Left colon (tissue), 2 donors: ENCODE results near the gene GZMB. TPM values are rescaled to one million over a fixed set of nuclear protein-coding genes. Genes with fewer than 3 reads are reported as not detected.
"Not testable (repeated sequence)": the region's sequence is repeated elsewhere in the genome, so short reads cannot be mapped to it uniquely, and the experiment has no call there.

Source experiments
- ATAC-seq: fragments of 200-7000 bp; cut with Tn5 transposase; one replicate; pipeline ENCODE4 v1.9.1; 2020; ENCODE audit warnings: mild to moderate bottlenecking, moderate library complexity
- DNase-seq, 2 donors: peaks; one replicate each; pipeline ENCODE4 v3.0.0-alpha.2; 2020
- intact Hi-C, 2 donors: fragments of 100-400 bp; cut with DNase I in 1 of 2; cut with micrococcal nuclease in 1 of 2; formaldehyde crosslinking; loops; one replicate each; pipeline versions ENCODE4 v1.11.2 to v1.14.0; 2022; cut with DNase I, micrococcal nuclease
- long read RNA-seq: library from polyadenylated mRNA; unstranded; transcript quantifications from one replicate; pipeline ENCODE4 v2.0.0, GENCODE V29; 2021
- total RNA-seq, 2 donors: library from RNA; stranded (reverse); fragmentation: NEBNext Ultra II Directional; extraction: Animal tissue kit (Norgen Biotek cat#: 25700); gene quantifications; one replicate each; pipeline ENCODE4 v1.2.1, GENCODE V29; 2021
- donor health status: DM: no; HTN: no; CAD: no.
- donor health status: DM: yes; HTN: yes; CAD: no.

The GZMB gene, protein sequence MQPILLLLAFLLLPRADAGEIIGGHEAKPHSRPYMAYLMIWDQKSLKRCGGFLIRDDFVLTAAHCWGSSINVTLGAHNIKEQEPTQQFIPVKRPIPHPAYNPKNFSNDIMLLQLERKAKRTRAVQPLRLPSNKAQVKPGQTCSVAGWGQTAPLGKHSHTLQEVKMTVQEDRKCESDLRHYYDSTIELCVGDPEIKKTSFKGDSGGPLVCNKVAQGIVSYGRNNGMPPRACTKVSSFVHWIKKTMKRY
- total RNA-seq: 1 to 10 TPM; 1.3 to 4.2 TPM
- long read RNA-seq, partial matches to known transcripts: 0 of 3 reads
- long read RNA-seq, other reads (novel, unspliced or antisense): 0 of 3 reads

GRCh38 chr14:24634158-24634557 is at the start of gene GZMB:
GZMB (minus strand) TSS chr14:24634190; CDS start chr14:24634160, 30 bp downstream.
- DNase-seq (no peak), ATAC-seq (peak; percentile 40)
- intact Hi-C loops: no loop called here

GRCh38 chr14:24681056-24681455 is 47.1 kb upstream of the GZMB start:
- DNase-seq: no peak
- intact Hi-C loops: no loop called here
- no peak for ATAC-seq

DNA sequence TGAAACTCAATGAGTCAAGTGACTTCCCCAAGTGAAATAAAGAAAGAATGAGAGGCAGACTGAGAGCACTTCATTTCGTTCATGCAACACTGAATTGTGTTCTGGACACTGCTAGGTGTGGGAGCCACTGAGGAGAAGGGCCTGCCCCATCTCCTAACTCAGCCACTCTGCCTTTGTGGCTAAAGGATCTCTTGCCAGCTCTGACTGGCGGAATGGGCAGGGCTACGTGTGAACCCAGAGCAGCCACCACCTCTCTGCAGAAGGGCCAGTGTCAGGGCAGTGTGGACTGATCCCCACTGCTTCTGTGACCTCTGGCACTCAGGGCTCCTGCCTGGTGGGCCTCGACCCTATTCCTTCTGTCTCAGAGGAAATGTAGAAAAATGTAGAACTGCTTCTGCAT is 46.5 kb upstream of the GZMB start:
- DNase-seq (no peak), ATAC-seq (no peak)
- intact Hi-C loops: no loop called here

GRCh38 chr14:24679248-24679961 is 45.4 kb upstream of the GZMB start:
- DNase-seq (no peak), ATAC-seq (no peak)
- intact Hi-C loops: no loop called here

- peak; percentile 68 to 73 for DNase-seq
- peak; percentile 94 for ATAC-seq
- intact Hi-C loops: no loop called here
Measured at GRCh38 chr14:24678801-24679247, 44.8 kb upstream of the GZMB start.

- DNase-seq: no peak
- ATAC-seq: no peak
- intact Hi-C loops: no loop called here
Measured at GRCh38 chr14:24677956-24678355, 44.0 kb upstream of the GZMB start.

DNA sequence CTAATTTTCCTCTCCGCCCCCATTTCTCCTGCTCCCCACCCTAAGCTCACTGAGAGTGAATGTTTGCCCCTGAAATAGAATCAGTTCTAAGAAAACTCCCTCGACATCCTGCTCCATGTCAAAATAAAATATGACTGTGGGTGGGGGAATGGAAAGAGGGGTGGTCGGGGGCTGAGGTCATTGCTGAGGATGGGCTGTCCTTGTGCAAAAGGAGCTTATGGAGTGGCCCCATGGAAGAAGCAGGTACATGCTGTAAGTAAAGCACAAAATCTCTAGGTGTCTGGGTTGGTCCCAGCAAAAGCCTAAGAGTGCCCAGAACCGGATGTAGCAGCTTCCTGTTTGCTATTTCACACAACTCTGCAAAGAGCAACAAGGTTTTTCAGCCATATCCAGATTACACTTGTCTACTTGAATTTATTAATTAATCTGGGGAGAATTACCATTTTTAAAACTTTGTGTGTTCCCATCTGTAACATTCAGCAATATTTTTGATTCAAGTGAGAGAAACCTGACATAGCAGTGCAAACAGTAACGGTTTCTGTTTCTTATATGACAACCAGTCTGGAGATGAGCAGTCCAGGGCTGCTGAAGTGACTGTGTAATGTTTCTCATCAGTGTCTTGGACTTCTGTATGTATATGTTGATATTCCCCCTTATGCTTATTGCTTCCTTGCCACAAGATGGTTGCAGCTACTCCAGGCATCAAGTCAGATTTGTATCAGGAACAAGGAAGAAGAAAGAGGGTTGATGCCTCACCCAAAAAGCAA is 40.4 kb upstream of the GZMB start:
- DNase-seq: peak in 1 of 2 donors; percentile 19
- ATAC-seq: no peak
- intact Hi-C loops: no loop called here

GRCh38 chr14:24673534-24674203 is 39.7 kb upstream of the GZMB start:
- ATAC-seq (no peak), DNase-seq (no peak)
- intact Hi-C loops: no loop called here

GRCh38 chr14:24673059-24673458 is 39.1 kb upstream of the GZMB start:
- intact Hi-C loops: no loop called here
- DNase-seq: no peak
- no peak for ATAC-seq

GRCh38 chr14:24670594-24670993 is 36.6 kb upstream of the GZMB start:
- intact Hi-C loops: no loop called here
- ATAC-seq (no peak), DNase-seq (no peak)

DNA sequence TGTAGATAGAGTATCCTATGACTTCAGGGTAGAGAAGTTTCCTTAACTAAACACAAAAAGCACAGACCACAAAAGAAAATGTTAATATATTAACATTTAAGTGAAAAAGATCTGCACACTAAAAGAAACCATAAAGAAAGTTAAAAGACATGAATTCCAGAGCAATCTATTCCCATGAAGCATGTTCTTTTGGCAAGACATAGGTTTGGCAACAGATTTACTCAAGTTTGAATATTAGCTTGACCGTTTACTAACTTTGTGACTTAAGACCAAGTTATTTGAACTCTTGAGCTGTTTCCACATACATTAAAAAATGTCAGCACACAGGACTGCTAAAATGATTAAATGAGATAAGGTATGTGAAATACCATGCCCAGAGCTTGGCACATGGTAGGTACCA is 35.7 kb upstream of the GZMB start:
- intact Hi-C loops: no loop called here
- ATAC-seq (no peak), DNase-seq (no peak)

GRCh38 chr14:24665440-24665991 is 31.5 kb upstream of the GZMB start:
- DNase-seq: no peak
- intact Hi-C loops: no loop called here
- ATAC-seq: no peak

- ATAC-seq (no peak), DNase-seq (no peak)
- intact Hi-C loops: no loop called here
Measured at GRCh38 chr14:24664366-24664765, 30.4 kb upstream of the GZMB start.

- no peak for ATAC-seq
- intact Hi-C loops: no loop called here
- DNase-seq: no peak
Measured at GRCh38 chr14:24662753-24663152, 28.8 kb upstream of the GZMB start.

DNA sequence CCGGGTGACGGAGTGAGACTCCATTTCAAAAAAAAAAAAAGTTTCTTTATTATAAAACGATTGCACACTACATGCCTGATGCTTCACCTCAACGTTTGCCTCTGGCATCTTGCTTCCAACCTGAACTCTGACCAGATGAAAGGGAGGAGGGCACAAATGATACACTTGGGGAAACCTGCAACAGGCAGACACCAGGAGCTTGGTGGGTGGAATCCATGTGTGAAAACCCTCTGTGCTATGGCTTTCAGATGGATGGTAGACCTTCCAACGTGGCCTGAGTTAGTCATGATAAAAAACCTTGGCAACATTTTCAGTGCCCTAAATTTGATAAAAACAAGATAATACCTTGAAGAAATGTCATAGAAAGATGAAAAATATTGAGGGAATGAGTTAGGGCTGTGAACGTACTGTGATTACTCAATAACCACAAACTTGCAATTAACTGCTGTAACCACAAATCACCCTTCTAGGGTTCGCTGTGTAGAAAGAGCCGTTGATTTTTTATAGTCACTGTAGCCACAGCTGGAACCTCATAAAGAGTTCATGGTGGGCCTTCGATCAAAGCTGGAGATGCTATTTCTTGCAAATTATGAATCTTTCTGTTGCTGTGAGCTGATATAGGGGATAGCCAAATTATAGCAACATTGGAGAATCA is 26.1 kb upstream of the GZMB start:
- DNase-seq (no peak), ATAC-seq (no peak)
- intact Hi-C loops: no loop called here

DNA sequence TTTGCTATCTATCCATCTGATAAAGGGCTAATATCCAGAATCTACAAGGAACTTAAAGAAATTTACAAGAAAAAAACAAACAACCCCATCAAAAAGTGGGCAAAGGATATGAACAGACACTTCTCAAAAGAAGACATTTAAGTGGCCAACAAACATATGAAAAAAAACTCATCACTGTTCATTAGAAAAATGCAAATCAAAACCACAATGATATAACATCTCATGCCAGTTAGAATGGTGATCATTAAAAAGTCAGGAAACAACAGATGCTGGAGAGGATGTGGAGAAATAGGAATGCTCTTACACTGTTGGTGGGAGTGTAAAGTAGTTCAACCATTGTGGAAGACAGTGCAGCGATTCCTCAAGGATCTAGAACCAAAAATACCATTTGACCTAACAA is 14.4 kb upstream of the GZMB start:
- intact Hi-C loops, DNase-seq, ATAC-seq: not testable (repeated sequence)

GRCh38 chr14:24639905-24640304 is 5.9 kb upstream of the GZMB start:
- no peak for ATAC-seq
- DNase-seq: no peak
- intact Hi-C loops: no loop called here

GRCh38 chr14:24639270-24639669 is 5.3 kb upstream of the GZMB start:
- DNase-seq (no peak), ATAC-seq (no peak)
- intact Hi-C loops: no loop called here
